Measurements from ENCODE around the gene SMIM5.
"Not testable (repeated sequence)": the region's sequence is repeated elsewhere in the genome, so short reads cannot be mapped to it uniquely, and the experiment has no call there.

The SMIM5 gene

GRCh38 chr17:75632863-75633485, at the start of gene SMIM5:
SMIM5 (plus strand) TSS chr17:75633434; CDS start chr17:75640202, 6,768 bp downstream.
- peak; percentile 49 for DNase-seq (ENCODE audit: low read depth)

GRCh38 chr17:75584849-75585175, 48.4 kb upstream of the SMIM5 start:
- DNase-seq (ENCODE audit: low read depth), result no peak

- no peak for DNase-seq (ENCODE audit: low read depth)
Observed at GRCh38 chr17:75587675-75588595, 45.3 kb upstream of the SMIM5 start, which contains the start of gene MYO15B. MYO15B (plus strand) TSS chr17:75587800; CDS start chr17:75588058, 258 bp downstream.

GRCh38 chr17:75588596-75589011, 44.6 kb upstream of the SMIM5 start:
- DNase-seq (ENCODE audit: low read depth), result no peak

GRCh38 chr17:75589012-75589918, 44.0 kb upstream of the SMIM5 start:
- peak; percentile 8 for DNase-seq (ENCODE audit: low read depth)

- no peak for DNase-seq (ENCODE audit: low read depth)
Observed at GRCh38 chr17:75589919-75590303, 43.3 kb upstream of the SMIM5 start.

- no peak for DNase-seq (ENCODE audit: low read depth)
Observed at GRCh38 chr17:75590314-75590761, 42.9 kb upstream of the SMIM5 start.

- DNase-seq (ENCODE audit: low read depth), result no peak
Observed at GRCh38 chr17:75590849-75591721, 42.1 kb upstream of the SMIM5 start.

GRCh38 chr17:75591722-75592302, 41.4 kb upstream of the SMIM5 start:
- DNase-seq (ENCODE audit: low read depth), result no peak

- DNase-seq (ENCODE audit: low read depth), result no peak
Observed at GRCh38 chr17:75592348-75593020, 40.8 kb upstream of the SMIM5 start.

GRCh38 chr17:75593430-75593829, 39.8 kb upstream of the SMIM5 start:
- DNase-seq (ENCODE audit: low read depth), result not testable (repeated sequence)

GRCh38 chr17:75594499-75595283, 38.5 kb upstream of the SMIM5 start:
- no peak for DNase-seq (ENCODE audit: low read depth)

GRCh38 chr17:75595284-75595919, 37.8 kb upstream of the SMIM5 start:
- DNase-seq (ENCODE audit: low read depth), result no peak

GRCh38 chr17:75595920-75596313, 37.3 kb upstream of the SMIM5 start:
- no peak for DNase-seq (ENCODE audit: low read depth)

GRCh38 chr17:75596320-75597087, 36.7 kb upstream of the SMIM5 start:
- no peak for DNase-seq (ENCODE audit: low read depth)

GRCh38 chr17:75601057-75601987, 31.9 kb upstream of the SMIM5 start:
- DNase-seq (ENCODE audit: low read depth), result no peak

- DNase-seq (ENCODE audit: low read depth), result no peak
Observed at GRCh38 chr17:75602644-75603043, 30.6 kb upstream of the SMIM5 start.
